ENCODE data around the gene VSTM4. TPM values are rescaled to one million over a fixed set of nuclear protein-coding genes. Genes with fewer than 3 reads are reported as not detected.

The VSTM4 gene
- total RNA-seq, 1 experiment from 2014 or later: 0.07 TPM

DNA sequence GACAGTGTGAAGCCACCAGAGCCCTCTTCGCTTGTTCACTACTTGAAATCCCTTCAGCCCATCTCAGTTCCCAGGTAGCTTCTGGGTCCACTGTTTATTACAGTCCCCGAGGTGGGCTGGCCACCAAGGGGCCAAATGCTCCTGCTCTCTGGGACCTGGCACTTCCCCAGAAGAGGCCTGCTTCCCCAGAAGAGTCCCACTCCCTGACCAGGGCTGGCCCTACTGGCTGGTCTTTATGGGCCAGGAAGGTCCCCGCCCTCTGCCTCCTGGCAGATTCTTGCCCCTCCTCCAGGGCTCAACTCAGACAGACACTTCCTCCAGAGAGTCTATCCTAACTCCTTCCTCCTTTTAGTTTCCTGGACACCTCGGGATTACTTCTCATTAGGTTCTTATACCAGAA, 105.0 kb downstream of the VSTM4 start:
- no peaks in the 10 kb centered on the region for H3K4me1 ChIP-seq (ENCODE audit: control insufficient read depth in 1 of 2, insufficient read depth in 2 of 2, low read length in 2 of 2)
- H3K36me3 ChIP-seq (ENCODE audit: control insufficient read depth in 1 of 2, insufficient read depth in 2 of 2, low read length in 2 of 2): no peaks in the 10 kb centered on the region
- no peak overlapping the region for H2AFZ ChIP-seq (ENCODE audit: low read depth, low read length, poor library complexity, severe bottlenecking)
- ATAC-seq: no peak
- ChIA-PET POLR2A (no interaction called here), RAD21 (ENCODE audit: low non-redundant PET in 1 of 2, low total read pairs in 2 of 2, uncharacterized antibody in 2 of 2, unreplicated experiment in 2 of 2) (no interaction called here), CTCF (no interaction called here)
- intact Hi-C loops (cut with micrococcal nuclease): no loop called here
- no peaks in the 10 kb centered on the region for H4K20me1 ChIP-seq (ENCODE audit: insufficient read depth)
- no peak overlapping the region for H3K9ac ChIP-seq (ENCODE audit: low read length)
- TF ChIP-seq CBX3 (IDR thresholded peaks at IDR 0.05; ENCODE audit: low read depth) (no peak), ZBTB33 (IDR thresholded peaks at IDR 0.05; ENCODE audit: extremely low read depth, insufficient replicate concordance, low read length) (no peak), SP1 (IDR thresholded peaks at IDR 0.05; ENCODE audit: low read depth) (no peak), POLR2A (IDR thresholded peaks at IDR 0.05; ENCODE audit: borderline replicate concordance, extremely low read depth, insufficient read depth, insufficient read length) (no peak), SRF (IDR thresholded peaks at IDR 0.05; ENCODE audit: low read depth) (no peak), EZH2phosphoT487 (IDR thresholded peaks at IDR 0.05; ENCODE audit: borderline replicate concordance) (no peak), FOSL1 (IDR thresholded peaks at IDR 0.05; ENCODE audit: low read depth) (no peak), ZNF274 (IDR thresholded peaks at IDR 0.05; ENCODE audit: low read depth, low read length) (no peak), EGR1 (IDR thresholded peaks at IDR 0.05; ENCODE audit: low read depth) (no peak), ZFX (IDR thresholded peaks at IDR 0.05) (no peak)
- no peaks in the 10 kb centered on the region for H3K9me3 ChIP-seq (ENCODE audit: control insufficient read depth in 1 of 2, insufficient read depth in 1 of 2, low read depth in 1 of 2, low read length in 2 of 2)
- no peak overlapping the region for H3K4me3 ChIP-seq (replicated peaks in 1 of 2; ENCODE audit: low read depth in 1 of 2, low read length in 2 of 2)
- BruUV-seq (replicated peaks): no TSS peak
- no peak for DNase-seq (ENCODE audit: low read depth, low spot score)
- H3K27ac ChIP-seq (ENCODE audit: low read depth, low read length): no peak overlapping the region
- no peak overlapping the region for H3K4me2 ChIP-seq (ENCODE audit: low read length)
- H3K27me3 ChIP-seq (ENCODE audit: insufficient read depth, low read length): peaks cover 14% of the 10 kb centered on the region
- H3K79me2 ChIP-seq (ENCODE audit: insufficient read depth, low read length): no peaks in the 10 kb centered on the region
- H3K9me2 ChIP-seq (ENCODE audit: insufficient read depth): no peaks in the 10 kb centered on the region
